Keratinocyte (primary cell): ENCODE measurements around the gene CLEC4C. TPM values are rescaled to one million over a fixed set of nuclear protein-coding genes. Genes with fewer than 3 reads are reported as not detected.

ENCODE experiments used
- DNase-seq: peaks from one replicate; pipeline ENCODE4 v3.0.0-alpha.2; 2011; ENCODE audit warnings: low read depth, missing footprints, low spot score
- FAIRE-seq: peaks from 2 replicates; lab custom pipeline; 2011; peaks lifted over from hg19 to GRCh38; lab: Jason Lieb, UNC
- H2AFZ ChIP-seq: 2 replicates; pipeline ENCODE4 v1.6.0; 2012; ENCODE audit warnings: low read length, control low read depth, inconsistent platforms; ENCODE audit not compliant: control insufficient read depth
- H3K27ac ChIP-seq: 2 replicates; pipeline ENCODE4 v1.5.1; 2011; ENCODE audit warnings: low read length; ENCODE audit not compliant: control insufficient read depth, insufficient read depth
- H3K27me3 ChIP-seq: 3 replicates; pipeline ENCODE4 v1.6.0; 2011; ENCODE audit warnings: low read length; ENCODE audit not compliant: control insufficient read depth, insufficient read depth; ENCODE audit errors: extremely low read depth
- H3K36me3 ChIP-seq, 2 experiments: 2 replicates in 1 of 2; 3 replicates in 1 of 2; pipeline ENCODE4 v1.5.1; 2011; ENCODE audit warnings: low read length in 2 of 2, mild to moderate bottlenecking in 1 of 2; ENCODE audit not compliant: control insufficient read depth in 2 of 2, insufficient read depth in 2 of 2; ENCODE audit errors: extremely low read depth in 1 of 2
- H3K4me1 ChIP-seq: 3 replicates; pipeline ENCODE4 v1.5.1; 2011; ENCODE audit warnings: low read length; ENCODE audit not compliant: control insufficient read depth, insufficient read depth; ENCODE audit errors: extremely low read depth
- H3K4me2 ChIP-seq: 3 replicates; pipeline ENCODE4 v1.6.0; 2011; ENCODE audit warnings: low read depth, low read length; ENCODE audit not compliant: control insufficient read depth, insufficient read depth; ENCODE audit errors: extremely low read depth
- H3K4me3 ChIP-seq, 3 experiments: fragments of 200-600 bp in 1 of 3; sonication (generic) in 1 of 3; 2 replicates in 2 of 3; 3 replicates in 1 of 3; pipeline ENCODE4 v1.5.1; 2011 to 2016; ENCODE audit warnings: low read length in 3 of 3, mild to moderate bottlenecking in 3 of 3, control low read depth in 2 of 3, inconsistent platforms in 1 of 3, low read depth in 1 of 3, mixed read lengths in 1 of 3, mixed run types in 1 of 3, moderate library complexity in 1 of 3; ENCODE audit not compliant: control insufficient read depth in 2 of 3, insufficient read depth in 2 of 3; ENCODE audit errors: extremely low read depth in 1 of 3
- H3K79me2 ChIP-seq: 2 replicates; pipeline ENCODE4 v1.6.0; 2012; ENCODE audit warnings: low read length; ENCODE audit not compliant: control insufficient read depth, insufficient read depth
- H3K9ac ChIP-seq: 3 replicates; pipeline ENCODE4 v1.6.0; 2011; ENCODE audit warnings: low read length; ENCODE audit not compliant: control insufficient read depth, insufficient read depth; ENCODE audit errors: extremely low read depth
- H3K9me1 ChIP-seq: 3 replicates; pipeline ENCODE4 v1.6.0; 2011; ENCODE audit warnings: low read length; ENCODE audit not compliant: control insufficient read depth, insufficient read depth; ENCODE audit errors: extremely low read depth
- H3K9me3 ChIP-seq: 2 replicates; pipeline ENCODE4 v1.5.1; 2012; ENCODE audit warnings: low read depth, low read length; ENCODE audit not compliant: control insufficient read depth
- H4K20me1 ChIP-seq: 3 replicates; pipeline ENCODE4 v1.6.0; 2011; ENCODE audit warnings: low read length; ENCODE audit not compliant: control insufficient read depth, insufficient read depth; ENCODE audit errors: extremely low read depth
- EZH2 ChIP-seq: IDR thresholded peaks from one replicate; pipeline ENCODE4 v1.6.1; 2012; ENCODE audit warnings: inconsistent platforms, mild to moderate bottlenecking, low read length, moderate library complexity
- dilution Hi-C: fragments of 300-500 bp; cut with MboI; formaldehyde crosslinking; loops from one replicate; pipeline ENCODE4 v1.7.0; 2020; ENCODE audit warnings: low sequenced_read_pairs; ENCODE audit not compliant: extremely low pct_ligation_motif_present
- polyA plus RNA-seq, 5 experiments: library from polyadenylated mRNA; depleted of rRNA in 3 of 5; stranded (reverse) in 3 of 5; stranded (forward) in 1 of 5; unstranded in 1 of 5; fragments of >200 nt; gene quantifications; 1 replicate in 1 of 5; 2 replicates in 3 of 5; 3 replicates in 1 of 5; pipeline versions ENCODE4 v1.2.1 to v1.2.3, GENCODE V29; 2011 to 2012; ENCODE audit warnings: missing spikeins in 2 of 5, low read depth in 1 of 5, low replicate concordance in 1 of 5
- TF ChIP-seq, protein P1 (sequence below), 3 experiments: IDR thresholded peaks in 1 of 3; conservative IDR thresholded peaks in 1 of 3; optimal IDR thresholded peaks in 1 of 3; 2 replicates in 2 of 3; 3 replicates in 1 of 3; pipeline versions ENCODE3 to v1.5.1; 2011; ENCODE audit warnings: low read length in 3 of 3, mild to moderate bottlenecking in 3 of 3, moderate library complexity in 2 of 3, control low read depth in 1 of 3, inconsistent platforms in 1 of 3; ENCODE audit not compliant: insufficient read depth in 2 of 3; ENCODE audit errors: extremely low read depth in 1 of 3

The CLEC4C gene
- polyA plus RNA-seq, 1 donor (not counting 4 experiments of a cell fraction or from before 2014, with no cell fraction given), result not detected

DNA sequence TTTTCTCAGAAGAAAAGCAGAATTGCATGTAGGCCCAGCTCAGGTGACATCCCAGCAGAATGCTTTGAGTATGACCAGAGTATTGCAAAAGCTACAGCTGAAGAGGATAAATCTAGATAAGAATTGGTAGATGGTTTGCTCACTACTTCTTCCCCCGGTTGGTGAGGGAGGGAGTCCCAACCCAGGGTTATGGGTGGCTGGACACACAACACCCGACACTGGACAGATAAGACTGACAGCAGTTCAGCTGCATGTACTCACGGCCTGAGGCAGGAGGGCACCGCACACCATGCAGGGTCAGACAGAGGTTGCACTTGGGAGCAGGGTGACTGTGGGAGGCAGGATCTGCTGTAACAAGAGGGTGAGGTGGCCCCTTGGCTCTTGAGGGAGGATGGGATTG, 1.7 kb upstream of the CLEC4C start:
- no peak overlapping the region for H3K4me3 ChIP-seq
- no peak overlapping the region for H2AFZ ChIP-seq
- TF ChIP-seq, protein P1, sequence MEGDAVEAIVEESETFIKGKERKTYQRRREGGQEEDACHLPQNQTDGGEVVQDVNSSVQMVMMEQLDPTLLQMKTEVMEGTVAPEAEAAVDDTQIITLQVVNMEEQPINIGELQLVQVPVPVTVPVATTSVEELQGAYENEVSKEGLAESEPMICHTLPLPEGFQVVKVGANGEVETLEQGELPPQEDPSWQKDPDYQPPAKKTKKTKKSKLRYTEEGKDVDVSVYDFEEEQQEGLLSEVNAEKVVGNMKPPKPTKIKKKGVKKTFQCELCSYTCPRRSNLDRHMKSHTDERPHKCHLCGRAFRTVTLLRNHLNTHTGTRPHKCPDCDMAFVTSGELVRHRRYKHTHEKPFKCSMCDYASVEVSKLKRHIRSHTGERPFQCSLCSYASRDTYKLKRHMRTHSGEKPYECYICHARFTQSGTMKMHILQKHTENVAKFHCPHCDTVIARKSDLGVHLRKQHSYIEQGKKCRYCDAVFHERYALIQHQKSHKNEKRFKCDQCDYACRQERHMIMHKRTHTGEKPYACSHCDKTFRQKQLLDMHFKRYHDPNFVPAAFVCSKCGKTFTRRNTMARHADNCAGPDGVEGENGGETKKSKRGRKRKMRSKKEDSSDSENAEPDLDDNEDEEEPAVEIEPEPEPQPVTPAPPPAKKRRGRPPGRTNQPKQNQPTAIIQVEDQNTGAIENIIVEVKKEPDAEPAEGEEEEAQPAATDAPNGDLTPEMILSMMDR (optimal IDR thresholded peaks at IDR 0.05 in 1 of 3, IDR thresholded peaks at IDR 0.05 in 1 of 3, conservative IDR thresholded peaks at IDR 0.05 in 1 of 3; ENCODE audit: extremely low read depth in 1 of 3, insufficient read depth in 2 of 3, low read length in 3 of 3), result no peak
- no peak for TF ChIP-seq EZH2
- H3K27me3 ChIP-seq, result no peaks in the 10 kb centered on the region
- no peak overlapping the region for H3K4me2 ChIP-seq
- H3K79me2 ChIP-seq, result no peaks in the 10 kb centered on the region
- FAIRE-seq, result no peak
- no peaks in the 10 kb centered on the region for H3K4me1 ChIP-seq
- H3K9me3 ChIP-seq, result no peaks in the 10 kb centered on the region
- H3K36me3 ChIP-seq, result no peaks in the 10 kb centered on the region
- H3K9ac ChIP-seq, result no peak overlapping the region
- DNase-seq, result no peak
- dilution Hi-C loops, result no loop called here
- H3K9me1 ChIP-seq, result no peaks in the 10 kb centered on the region
- H4K20me1 ChIP-seq, result no peaks in the 10 kb centered on the region
- no peak overlapping the region for H3K27ac ChIP-seq

DNA sequence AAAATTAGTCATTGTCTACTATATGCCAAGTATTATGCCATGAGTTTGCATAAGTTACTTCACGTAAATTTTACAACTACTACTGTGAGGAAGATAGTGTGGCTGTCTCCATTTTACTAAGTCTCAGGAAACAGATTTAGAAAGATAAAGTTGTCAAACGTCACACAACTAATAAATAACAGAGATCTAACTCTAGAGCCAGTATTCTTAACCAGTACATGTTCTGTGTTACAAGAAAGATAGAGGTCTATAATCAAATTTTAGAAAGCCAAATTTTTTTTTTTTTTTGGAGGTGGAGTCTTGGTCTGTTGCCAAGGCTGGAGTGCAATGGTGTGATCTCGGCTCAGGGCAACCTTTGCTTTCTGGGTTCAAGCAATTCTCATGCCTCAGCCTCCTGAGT, 14.2 kb downstream of the CLEC4C start:
- no peaks in the 10 kb centered on the region for H3K36me3 ChIP-seq
- H3K9me3 ChIP-seq, result no peaks in the 10 kb centered on the region
- H3K79me2 ChIP-seq, result no peaks in the 10 kb centered on the region
- H2AFZ ChIP-seq, result no peak overlapping the region
- no peaks in the 10 kb centered on the region for H3K4me1 ChIP-seq
- H3K27ac ChIP-seq, result no peak overlapping the region
- no peaks in the 10 kb centered on the region for H3K27me3 ChIP-seq
- no peak for FAIRE-seq
- H3K9me1 ChIP-seq, result no peaks in the 10 kb centered on the region
- no peak overlapping the region for H3K4me2 ChIP-seq
- no peak for DNase-seq
- dilution Hi-C loops, result no loop called here
- no peak overlapping the region for H3K9ac ChIP-seq
- no peaks in the 10 kb centered on the region for H4K20me1 ChIP-seq
- no peak for TF ChIP-seq EZH2
- TF ChIP-seq, protein P1 (optimal IDR thresholded peaks at IDR 0.05 in 1 of 3, IDR thresholded peaks at IDR 0.05 in 1 of 3, conservative IDR thresholded peaks at IDR 0.05 in 1 of 3; ENCODE audit: extremely low read depth in 1 of 3, insufficient read depth in 2 of 3, low read length in 3 of 3), result no peak
- no peak overlapping the region for H3K4me3 ChIP-seq
